ENCODE measurements around the gene CAPN12.
A peak's percentile ranks its signal among the peaks of the same experiment; 100 is the strongest.
"Not testable (repeated sequence)": the region's sequence is repeated elsewhere in the genome, so short reads cannot be mapped to it uniquely, and the experiment has no call there.

Gene CAPN12

GRCh38 chr19:38744298-38744681, at the start of gene CAPN12:
TSS of gene CAPN12 (minus strand) at chr19:38744474. CDS start at chr19:38744165, 309 bp downstream.
- no peak for DNase-seq

DNA sequence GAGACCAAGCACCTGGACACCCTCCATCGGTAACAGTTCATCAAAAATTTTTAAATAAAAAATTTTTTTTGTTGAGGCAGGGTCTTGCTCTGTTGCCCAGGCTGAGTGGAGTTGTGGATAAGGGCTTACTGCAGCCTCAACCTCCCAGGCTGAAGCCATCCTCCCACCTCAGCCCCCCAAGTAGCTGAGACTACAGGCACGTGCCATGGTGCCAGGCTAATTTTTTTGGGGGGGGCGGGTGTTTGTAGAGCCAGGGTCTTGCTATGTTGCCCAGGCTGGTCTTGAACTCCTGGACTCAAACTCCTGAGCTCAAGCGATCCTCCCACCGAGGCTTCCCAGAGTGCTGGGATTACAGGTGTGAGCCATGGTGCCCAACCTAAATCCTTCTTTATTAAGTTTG, 49.4 kb upstream of the CAPN12 start:
- no peak for DNase-seq

- no peak for DNase-seq
Measured at GRCh38 chr19:38793177-38793576, 48.9 kb upstream of the CAPN12 start.

- peak; percentile 66 to 74 for DNase-seq
Measured at GRCh38 chr19:38792250-38793111, 48.2 kb upstream of the CAPN12 start.

DNA sequence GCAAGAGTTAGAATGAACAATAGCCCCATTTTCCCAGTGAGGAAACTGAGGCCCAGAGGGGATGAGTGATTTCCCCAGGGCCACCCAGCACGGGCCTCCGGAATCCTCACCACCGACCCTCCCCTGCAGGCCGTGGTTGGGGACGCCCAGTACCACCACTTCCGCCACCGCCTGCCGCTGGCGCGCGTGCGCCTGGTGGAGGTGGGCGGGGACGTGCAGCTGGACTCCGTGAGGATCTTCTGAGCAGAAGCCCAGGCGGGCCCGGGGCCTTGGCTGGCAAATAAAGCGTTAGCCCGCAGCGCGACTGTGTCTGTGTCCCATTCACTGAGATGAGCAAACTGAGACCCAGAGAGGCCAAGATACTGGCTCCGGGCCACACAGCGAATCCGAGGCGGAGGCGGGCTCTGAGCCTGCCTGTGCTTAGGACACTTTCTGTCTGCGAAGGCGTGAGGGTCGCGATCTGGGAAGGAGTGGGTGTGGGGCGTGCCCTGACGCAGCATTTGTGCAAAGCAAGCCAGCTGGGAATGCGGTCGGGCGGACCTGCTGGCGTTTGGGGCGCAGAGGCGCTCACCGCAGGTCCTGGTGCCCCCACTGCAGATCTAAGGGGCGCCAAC, 47.3 kb upstream of the CAPN12 start:
- DNase-seq = not testable (repeated sequence)

GRCh38 chr19:38790507-38791403, 46.5 kb upstream of the CAPN12 start:
- DNase-seq = not testable (repeated sequence)

DNA sequence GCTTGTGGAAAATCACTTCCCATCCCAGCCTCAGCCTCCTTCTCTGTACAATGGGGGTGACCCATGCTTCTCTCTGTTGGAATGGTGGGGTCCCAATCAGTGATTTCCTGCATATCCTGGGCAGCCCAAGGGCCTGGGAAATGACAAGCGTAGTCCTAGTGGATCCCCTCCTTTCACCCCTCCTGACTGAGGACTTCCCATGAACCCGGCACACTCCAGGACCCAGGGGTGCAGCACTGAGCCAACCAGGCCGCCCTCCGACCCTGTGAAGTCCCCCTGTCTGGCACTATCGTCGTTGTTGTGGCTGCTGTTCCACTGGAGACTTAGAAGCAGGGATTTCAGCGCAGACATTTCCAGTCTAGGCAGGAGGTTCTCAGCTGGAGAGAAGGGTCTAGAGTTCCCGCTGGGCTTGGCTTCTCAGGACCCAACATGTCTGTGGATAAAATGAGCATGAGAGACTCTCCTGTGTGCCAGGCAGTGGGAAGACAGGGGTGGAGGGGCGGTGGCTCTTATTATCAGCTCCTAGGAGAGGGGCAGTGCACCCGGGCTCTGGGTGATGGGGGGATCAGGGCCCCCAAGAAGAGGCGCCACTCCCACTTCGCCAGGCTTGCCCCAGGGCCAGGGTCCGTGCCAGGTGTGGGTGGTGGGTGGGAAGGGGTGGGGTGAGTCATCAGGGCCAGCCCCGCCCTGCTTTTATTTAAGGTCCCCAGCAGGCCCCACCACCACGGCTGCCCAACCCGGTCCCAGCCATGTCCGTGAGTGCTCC, 44.4 kb upstream of the CAPN12 start, which contains the start of gene LGALS7B:
TSS of gene LGALS7B (plus strand) at position 723 of the 766 bp plus-strand sequence. CDS start at position 750, 27 bp downstream.
- no peak for DNase-seq

DNA sequence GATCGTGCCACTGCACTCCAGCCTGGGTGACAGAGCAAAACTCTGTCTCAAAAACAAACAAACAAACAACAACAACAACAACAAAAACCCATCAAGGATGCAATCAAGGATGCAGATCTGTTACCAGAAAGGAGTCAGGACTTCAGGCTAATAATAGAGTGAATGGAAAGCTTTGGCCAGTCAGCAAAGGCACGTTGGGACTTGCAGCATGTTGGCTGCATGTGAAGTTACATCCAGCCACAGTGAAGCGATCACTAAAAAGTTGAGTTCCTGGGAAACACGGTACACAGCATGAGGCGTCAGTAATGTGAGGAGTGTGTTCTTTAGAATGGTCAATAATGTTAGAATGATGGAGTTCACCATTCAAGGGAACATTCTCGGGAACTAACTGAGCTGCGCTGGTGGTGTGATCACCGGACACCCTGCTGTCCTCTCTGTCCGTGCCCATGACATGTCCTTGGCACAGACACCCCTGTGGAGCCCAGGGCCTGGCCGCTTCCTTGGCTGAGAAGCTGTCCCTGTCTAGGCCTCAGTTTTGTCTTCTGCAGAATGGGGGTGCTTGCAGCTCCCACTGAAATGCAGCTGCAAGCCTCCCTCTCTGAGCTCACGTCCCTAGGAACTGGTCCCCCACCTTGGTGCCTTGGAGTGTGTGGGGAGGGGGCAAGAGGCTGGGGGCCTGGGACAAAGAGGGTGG, 42.4 kb upstream of the CAPN12 start:
- DNase-seq = no peak

GRCh38 chr19:38786061-38786460, 41.8 kb upstream of the CAPN12 start:
- not testable (repeated sequence) for DNase-seq

- no peak for DNase-seq
Measured at GRCh38 chr19:38785187-38785699, 41.0 kb upstream of the CAPN12 start.

DNA sequence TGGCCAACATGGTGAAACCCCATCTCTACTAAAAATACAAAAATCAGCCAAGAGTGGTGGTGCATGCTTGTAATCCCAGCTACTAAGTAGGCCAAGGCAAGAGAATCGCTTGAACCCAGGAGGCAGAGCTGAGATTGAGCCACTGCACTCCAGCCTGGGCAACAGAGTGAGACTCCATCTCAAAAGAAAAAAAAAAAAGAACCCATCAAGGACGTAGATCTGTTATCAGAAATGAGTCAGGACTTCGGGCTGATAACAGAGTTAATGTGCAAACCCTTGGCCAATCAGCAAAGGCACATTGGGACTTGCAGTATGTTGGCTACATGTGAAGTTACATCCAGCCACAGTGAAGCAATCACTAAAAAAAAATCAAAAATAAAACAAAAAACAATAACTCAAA, 40.0 kb upstream of the CAPN12 start:
- DNase-seq = no peak

GRCh38 chr19:38782212-38782611, 37.9 kb upstream of the CAPN12 start:
- DNase-seq = not testable (repeated sequence)

GRCh38 chr19:38781058-38781457, 36.8 kb upstream of the CAPN12 start:
- DNase-seq = no peak

DNA sequence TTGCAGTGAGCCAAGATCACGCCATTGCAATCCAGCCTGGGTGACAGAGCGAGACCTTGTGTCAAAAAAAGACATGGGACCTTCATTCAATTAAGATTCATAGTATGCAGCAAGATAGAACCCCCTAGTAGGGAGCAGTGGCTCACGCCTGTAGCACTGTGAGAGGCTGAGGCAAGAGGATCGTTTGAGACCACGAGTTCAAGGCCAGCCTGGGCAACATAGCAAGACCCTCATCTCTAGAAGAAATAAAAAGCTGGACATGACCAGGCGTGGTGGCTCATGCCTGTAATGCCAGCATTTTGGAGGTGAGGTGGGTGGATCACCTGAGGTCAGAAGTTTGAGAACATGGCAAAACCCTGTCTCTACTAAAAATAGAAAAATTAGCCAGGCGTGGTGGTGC, 36.2 kb upstream of the CAPN12 start:
- no peak for DNase-seq

- DNase-seq = no peak
Measured at GRCh38 chr19:38778733-38779132, 34.5 kb upstream of the CAPN12 start.

GRCh38 chr19:38774181-38774950, 30.1 kb upstream of the CAPN12 start:
- no peak for DNase-seq

DNA sequence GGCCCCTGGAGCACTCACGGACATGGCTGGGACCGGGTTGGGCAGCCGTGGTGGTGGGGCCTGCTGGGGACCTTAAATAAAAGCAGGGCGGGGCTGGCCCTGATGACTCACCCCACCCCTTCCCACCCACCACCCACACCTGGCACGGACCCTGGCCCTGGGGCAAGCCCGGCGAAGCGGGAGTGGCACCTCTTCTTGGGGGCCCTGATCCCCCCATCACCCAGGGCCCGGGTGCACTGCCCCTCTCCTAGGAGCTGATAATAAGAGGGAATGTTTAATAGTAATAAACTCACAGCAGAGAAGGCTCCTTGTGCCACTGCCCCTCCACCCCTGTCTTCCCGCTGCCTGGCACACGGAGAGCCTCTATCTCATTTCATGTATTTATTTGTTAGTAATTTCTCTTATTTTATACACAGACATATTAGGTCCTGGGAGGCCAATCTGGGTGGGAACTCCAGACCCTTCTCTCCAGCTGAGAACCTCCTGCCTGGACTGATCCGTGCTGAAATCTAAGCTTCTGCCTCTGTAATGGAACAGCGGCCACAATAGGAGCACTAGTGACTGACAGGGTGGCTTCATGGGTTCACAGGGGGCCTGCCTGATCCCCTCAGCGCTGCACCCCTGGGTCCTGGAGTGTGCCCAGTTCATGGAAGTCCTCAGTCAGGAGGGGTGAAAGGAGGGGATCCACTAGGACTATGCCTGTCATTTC, 29.3 kb upstream of the CAPN12 start, which contains the start of gene LGALS7:
TSS of gene LGALS7 (minus strand) at position 49 of the 709 bp plus-strand sequence. CDS start at position 24, 25 bp downstream.
- no peak for DNase-seq

- not testable (repeated sequence) for DNase-seq
Measured at GRCh38 chr19:38771569-38771968, 27.3 kb upstream of the CAPN12 start.

DNA sequence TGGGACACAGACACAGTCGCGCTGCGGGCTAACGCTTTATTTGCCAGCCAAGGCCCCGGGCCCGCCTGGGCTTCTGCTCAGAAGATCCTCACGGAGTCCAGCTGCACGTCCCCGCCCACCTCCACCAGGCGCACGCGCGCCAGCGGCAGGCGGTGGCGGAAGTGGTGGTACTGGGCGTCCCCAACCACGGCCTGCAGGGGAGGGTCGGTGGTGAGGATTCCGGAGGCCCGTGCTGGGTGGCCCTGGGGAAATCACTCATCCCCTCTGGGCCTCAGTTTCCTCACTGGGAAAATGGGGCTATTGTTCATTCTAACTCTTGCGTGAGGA, 26.6 kb upstream of the CAPN12 start:
- DNase-seq = not testable (repeated sequence)

All from activated T-cell treated with anti-CD3 and anti-CD28 coated beads, Interleukin-2, amount 50 U/mL, for 48 hours (primary cell).